ENCODE results near the gene NFIX.

The NFIX gene

DNA sequence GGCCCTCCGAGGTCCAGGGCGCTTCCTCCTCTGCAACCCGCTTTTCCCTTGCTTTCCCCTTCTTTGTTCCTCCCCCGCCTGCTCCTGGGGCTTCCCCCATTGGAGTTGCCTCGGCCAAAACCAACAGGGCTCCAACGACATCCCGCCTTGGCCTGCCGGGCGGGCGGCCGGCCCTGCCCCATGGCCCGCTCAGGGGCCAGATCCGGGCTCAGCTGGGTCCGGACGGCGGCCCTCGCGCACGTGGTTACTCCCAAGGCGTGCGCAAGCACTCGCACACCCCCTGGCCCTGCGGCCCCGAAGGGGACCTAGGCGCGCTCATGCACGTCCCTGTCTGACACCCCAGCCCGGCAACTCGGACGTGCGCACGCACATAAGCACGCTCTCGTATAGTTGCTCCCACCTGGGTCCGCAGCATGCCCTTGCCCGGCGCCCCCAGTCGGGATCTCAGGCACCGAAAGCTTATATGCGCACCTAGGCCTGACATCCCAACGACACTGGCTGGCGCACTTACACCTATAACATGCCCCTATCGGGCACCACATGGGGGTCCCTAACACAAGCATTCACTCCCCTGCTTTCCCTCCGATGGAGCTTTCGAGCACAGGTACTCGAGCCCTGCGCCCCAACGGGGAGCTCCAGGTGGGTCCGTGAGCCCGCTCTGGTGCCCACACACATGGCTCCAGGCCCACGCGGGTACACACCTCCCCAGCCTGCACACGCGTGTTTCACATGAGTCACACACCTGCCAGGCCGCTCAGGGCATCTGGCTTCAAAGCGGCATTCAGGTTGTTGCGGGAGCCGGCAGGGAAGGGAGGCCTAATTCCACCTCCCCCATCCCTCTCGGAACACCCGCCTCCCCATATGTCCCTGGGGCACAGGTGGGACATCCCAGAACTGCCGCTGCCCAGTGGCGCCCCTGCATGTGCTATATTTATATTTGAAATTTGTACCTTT lies 15.0 kb downstream of the NFIX start:
- no peak for DNase-seq

DNA sequence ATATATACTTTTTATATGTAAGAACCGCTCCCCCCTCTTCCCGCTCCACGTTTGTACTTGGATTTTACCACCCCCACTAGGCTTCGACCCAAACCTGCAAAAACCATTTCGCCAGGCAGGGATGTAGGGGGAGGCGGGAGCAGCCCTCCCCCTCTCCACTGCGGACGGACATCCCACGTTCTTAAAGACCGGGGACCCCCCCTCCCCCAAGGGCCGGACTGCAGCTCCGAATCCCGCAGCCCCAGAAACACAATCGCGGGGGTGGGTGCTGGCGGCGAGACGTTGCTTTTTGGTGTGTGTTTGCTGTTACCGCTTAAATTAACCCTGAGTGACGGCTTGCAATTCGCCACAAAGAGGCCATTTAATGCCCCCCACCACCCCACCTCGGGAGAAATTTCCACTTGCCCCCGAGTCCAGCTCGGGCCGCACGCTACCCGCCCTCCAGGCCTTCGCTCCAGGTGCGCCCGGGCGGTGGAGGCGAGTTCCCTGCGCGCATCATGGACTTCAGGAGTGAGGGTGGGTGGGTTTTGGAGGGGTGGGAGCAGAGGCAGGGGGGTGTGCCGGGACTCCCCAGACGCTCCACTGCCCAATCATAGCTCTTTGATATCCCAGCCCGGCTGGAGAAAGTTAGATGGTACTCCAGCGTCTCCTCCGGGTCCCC lies 15.8 kb downstream of the NFIX start:
- DNase-seq: no peak

DNA sequence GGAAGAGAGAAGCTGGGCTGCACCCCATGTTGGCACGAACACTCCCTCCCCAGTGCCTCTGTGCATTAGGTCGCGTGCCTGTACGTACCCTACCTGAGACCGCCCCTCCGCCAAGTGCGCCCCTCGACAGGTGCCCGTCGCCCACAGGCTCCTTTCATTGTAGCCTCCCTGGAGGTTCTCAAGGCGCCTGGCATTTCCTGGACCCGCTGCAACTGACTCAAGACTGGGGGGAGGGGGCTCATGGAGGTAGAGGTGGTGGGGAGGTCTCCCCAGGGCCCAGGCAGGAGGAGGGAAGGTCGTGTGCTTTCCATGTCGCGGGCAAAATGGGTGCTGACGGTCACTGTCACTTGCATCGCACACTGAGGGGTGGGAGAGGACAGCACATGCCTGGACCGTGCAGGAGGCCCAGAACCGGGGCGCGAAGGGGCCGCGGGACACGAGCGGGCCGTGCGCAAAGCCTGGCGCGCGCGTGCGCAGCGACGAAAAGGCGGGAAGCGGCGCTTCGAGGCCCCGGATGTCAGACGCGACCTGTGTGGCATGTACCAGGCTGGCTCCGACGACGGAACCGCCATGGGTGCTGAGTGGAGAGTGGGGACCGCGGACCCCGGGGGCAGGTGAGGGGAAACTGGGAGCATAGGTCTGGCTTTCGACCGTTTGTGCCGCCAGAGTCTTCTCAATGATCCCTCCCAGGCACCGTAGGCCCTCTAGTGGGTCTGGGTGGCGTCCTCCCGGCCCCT lies 16.5 kb downstream of the NFIX start:
- no peak for DNase-seq

DNA sequence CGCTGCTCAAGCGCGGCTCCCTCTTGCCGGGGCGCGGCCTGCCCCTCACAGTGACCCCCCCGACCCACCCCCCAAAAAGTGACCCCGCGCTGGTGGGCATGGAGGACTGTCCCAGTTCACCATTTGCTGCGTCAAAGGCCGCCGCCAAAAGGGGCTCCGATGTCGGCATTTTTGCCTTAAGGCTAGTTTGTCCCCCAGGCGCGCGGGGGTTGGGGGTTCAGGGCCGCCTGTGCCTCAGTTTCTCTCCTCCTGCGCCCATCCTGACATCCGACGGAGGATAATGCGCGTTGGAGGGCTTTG lies 17.1 kb downstream of the NFIX start:
- DNase-seq: no peak

DNA sequence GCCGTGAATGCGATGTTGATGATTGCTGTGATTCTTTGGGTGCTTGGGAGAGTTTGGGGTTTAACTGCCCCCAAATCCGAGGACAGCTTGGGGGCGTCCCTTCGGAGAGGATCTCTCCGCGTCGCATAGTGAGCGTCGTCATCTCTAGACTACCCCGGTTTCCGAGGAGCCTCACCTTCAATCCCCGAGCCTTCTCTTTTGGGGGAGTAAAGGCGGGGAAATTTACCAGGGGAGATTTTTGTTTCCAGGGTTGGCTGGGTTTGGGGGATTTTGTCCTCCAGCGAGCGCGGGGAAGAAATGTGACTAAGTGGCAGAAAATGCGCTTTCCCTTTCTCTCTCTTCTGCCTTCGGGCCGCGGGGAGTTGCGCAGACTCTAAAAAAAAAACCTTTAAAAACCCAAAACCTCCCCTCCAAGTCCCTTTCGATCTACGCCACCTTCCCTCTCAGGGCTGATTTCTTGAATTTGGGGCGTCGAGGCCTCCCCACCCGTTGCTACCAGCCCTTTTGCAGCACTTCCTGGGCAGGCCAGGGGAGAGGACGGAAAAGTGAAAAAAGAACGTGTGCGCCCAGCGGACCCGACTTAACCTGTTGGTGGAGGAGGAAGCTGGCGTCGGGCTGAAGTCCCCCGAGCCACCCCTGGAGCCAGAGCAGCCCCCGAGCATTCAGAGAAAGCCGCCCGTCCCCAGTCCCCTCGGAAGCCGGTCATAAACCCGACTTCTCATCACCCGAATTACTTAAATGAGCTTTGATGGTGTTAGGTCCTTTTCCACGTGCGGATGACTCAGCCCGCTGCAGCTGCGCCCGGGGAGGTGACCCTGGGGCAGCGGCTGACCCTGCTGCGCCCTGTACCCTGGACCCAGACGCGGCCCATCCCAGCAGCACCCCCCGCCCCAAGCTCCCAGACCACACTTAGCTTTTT lies 17.7 kb downstream of the NFIX start:
- peak; percentile 73 for DNase-seq

DNA sequence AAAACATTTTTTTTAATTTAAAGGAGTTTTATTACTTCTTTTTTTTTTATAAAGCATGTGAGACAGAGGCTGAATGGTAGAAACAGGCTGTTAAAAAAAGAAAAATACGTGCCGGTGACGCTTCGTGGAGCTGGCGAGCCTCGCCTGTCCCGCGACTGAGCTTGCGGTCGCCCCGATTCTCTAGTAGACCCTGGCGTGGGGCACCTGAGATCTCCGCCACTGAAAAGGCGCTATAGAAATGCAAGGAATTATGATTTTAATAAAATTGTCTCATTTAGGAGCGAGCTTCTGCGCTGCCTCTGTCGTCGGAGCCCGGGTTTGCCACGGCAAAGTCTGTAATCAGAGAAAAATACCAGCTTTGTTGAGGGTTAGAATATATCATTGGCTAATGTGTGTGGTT lies 18.4 kb downstream of the NFIX start:
- peak; percentile 34 for DNase-seq

DNA sequence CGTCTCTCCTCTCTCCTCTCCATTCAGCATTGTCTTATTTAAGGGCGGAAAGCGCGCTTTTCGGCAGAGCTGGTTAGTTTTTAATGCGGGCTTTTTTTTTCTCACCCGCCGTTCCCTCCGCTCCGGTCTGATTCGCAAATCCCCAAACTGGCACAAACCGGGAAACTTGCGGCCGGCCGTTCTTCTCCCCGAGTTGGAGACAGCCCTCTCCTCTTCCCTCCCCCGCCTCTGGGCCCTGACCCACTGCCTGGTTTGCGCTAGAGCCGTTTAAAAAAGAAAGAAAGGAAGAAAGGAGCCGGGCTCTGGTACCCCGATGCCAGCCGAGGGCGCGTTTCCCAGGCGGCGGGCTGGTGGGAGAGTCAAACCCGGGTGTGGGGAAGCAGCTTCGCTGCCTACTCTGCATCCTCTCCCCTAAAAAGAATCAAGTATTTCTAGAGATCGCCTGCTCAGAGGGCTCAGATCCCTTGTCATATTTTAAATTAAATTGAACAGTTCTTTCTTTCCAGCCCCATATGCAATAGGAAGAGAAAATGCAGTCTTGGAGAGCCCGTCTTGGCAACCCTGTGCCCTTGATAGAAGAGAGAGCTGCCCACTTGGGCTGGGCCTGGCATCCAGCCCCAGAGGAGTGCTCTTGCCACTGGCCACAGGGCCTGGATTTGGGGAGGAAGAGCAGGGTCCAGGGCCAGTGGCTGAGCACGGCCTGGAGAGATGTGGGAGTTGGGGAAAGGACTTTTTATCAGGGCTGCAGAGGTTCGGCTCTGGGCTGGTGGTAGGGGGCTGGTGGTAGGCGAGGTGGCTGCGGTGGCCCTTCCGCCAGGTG lies 19.0 kb downstream of the NFIX start:
- DNase-seq: peak; percentile 54

DNA sequence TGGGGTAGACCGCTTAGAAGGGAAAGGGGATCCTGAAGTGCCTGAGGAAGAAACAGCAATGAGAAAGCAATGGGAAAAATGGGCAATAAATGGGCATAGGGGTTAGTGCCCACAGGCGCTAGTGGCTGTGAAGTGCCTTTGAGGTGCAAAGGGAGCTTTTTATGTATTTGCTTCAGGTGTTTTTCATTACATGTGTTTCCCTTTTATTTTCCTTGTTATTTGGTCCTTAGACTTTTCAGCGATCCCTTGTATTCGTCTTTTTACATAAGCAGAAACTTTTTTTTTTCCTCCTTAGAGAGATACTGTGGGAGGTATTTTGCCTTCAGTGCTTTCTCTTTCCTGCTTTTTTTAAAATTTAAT lies 19.6 kb downstream of the NFIX start:
- no peak for DNase-seq

DNA sequence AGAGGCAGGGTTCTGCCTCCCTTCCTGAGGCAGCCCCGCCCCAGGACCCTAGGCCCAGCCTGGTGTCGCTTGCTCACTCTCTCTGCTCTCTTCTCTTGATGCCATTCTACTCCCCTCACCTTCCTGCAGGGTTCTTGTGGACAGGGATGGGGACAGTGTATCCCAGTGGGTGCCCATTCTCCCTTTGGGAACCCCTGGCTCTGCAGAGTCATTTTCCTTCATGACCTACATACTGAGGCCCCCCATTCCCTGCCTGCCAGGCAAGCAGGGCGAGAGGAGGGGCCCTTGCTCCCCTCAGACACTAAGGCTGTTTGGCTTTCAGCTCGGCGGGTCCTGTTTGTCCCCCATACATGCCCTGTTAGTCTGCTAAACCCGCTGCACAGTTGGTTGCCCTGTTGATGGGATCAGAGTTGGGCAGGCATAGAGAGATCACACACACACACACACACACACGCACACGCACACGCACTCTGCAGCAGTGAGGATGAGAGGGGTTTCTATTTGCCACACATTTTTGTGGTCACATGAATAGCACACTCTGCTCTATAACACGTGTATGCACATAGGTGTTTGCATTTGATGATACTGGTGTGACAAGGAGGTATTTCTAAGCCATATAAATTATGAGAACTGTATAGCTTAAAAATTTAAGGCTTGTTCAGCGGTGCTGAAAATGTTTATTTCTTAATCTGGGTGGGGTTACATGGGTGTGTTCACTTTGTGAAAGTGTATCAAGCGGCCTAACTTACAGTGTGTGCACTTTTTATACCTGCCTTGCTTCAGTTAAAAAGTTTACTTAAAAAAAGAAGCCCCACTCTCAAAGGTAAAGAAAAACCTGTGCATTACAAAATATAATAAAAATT lies 20.3 kb downstream of the NFIX start:
- peak; percentile 38 for DNase-seq

DNA sequence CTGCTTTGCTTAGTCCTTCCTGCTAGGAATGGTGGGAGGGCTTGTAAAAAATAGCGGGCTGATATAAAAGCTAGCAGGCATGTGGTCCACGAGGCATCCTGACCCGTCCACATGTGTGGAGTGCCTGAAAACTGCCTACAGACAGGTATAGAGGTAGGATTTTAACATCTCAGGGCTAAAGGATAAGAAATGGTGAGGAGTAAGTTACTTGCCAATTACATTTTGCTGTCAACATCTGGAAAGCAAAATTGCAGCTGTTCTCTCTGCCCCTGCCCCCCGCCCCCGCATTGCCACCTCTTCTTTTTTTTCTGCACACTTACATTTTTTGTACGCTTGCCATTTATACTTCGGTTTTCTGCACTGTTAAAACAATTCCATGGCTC lies 21.0 kb downstream of the NFIX start:
- no peak for DNase-seq

DNA sequence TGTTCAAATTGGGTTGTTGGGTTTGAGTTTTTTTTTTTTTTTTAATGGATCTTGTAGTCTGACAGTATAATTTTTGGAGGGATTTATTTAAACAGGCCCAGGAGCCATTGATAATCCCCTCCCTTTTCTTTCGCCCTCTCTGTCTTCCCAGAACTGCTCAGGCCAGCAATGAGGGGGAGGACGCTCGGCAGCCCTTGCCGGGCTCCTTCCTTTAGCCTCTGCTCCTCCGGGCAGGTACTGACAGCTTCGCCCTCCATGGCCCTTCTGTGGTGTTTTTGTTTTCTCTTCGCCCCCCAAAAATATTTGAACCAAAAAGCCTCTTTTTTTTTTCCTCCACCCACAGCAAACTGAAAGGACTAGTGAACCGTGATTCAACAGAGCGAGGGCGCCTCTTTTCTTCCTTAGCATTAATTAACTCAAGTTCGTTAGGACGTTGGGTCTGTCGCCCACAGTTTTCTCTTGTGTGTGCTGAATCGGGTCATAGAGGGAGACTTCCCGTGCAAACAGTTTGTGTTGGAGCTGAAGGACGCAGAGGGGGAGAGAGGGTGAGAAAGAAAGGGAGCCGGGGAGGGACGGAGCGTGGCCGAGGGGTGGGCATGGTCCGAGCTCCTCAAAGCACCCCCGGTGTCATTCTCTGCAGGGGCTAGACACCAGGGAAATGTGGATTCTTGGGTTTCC lies 21.5 kb downstream of the NFIX start:
- no peak for DNase-seq

DNA sequence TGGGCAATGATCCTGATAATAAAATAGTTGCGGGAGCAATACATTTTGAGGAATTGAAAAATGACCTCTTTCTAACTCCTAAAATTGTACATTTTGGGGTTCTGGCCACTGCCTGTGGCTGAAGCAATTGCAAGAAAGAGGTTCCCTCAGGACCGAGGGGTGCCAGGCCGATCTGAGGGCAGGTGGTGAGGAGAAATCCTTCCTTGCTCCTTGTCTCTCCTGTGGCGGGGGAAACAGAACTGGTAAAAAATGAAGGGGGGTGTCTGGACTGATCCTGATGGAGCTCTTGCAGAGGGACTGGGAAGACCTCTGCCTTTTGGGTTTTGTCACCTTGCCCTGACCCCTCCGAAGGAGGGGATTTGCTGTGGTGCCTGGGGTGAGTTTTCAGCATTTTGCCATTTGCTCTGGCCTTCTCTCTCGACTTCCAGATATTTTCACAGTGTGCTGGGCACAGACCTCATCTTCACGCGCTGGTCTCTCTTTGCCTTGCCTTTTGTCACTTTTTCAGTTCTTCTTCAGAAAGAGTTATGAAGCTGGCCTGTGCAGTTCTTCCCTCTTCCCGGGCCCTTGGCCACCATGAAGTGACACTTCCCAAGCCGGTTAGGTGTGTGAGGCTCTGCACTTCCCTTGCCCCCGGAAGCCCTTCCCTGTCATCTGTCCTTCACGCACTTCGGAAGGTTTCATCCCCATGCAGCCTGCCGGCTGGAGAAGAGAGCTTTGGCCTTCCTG lies 22.2 kb downstream of the NFIX start:
- DNase-seq: no peak

DNA sequence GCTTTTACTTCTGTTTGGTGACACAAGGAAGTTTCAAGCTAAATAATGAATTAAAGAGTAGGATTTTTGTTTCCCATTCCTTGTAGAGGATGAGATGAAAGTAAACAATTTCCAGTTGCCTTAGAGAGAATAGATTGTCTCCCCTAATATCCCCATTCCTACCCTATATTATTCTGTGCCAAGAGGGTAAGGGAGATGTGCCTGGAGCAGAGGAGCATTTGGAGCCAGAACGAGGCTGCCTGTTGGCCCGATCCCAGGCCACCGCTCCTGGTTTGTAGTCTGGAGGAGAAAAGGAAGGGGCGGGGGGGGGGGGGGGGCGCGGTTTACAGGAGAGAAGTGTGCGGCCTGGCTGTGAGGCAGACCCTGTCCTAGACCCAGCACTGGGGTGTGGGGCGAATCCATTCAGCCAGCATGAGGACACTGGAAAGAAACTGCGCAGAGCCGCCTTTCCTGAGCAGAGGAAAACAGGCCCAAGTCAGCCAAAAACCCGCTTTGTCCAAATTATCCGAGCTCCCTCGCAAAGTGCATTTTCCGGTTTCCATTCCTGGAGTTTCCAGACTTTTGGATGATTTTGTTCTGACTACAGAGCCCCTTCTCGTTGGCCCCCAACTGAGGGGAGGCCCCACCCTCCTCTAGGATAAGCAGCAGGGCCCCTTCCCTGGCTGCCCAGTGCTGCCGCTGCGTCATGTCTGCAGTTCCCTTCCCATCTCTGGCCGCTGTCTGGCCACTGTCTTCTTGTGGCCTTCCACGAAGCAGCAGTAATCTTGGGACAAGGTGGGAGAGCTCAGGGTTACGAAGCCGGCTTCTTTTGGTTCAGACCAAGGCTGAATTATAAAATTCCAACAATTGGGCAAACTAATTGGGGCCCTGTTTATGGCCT lies 23.0 kb downstream of the NFIX start:
- peak; percentile 47 for DNase-seq

DNA sequence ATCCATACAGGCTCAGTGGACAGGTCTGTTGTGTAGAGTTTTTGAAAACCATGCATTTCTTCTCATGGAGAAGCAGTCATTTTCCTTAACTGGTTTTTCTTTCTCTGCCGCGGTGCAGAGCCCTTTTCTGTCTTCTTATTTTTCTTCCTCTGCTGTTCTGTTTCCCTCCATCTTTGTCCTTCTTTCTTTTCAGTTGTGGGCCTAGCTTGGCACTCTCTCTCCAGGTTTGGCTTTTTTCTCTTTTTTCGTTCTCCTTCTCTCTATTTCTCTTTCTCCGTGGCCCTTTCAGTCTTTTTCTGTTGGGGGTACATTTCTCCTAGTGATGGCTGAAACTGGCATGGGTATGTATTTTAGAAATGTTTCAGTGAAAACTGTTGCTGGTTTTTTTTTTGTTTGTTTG lies 24.1 kb downstream of the NFIX start:
- DNase-seq: no peak

DNA sequence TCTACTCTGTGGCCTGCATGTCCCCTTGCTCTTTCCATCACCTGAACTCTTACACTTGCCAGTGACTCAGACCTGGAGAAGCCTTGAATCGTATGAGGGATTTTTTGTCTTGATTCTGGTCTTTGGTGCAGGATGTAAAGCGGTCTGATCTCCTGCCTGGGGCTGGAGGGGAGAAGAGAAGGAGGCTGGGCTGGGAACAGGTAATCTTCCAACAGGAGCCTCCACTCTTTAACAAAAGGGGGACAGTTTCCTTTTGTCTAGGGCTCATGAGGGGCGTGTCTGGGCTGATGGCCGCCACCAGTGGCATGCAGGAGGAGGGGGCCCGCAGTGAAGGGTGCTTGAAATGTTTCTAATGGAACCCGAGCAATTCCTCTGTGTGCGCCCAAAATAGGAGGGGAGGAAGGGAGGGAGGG lies 24.7 kb downstream of the NFIX start:
- no peak for DNase-seq

DNA sequence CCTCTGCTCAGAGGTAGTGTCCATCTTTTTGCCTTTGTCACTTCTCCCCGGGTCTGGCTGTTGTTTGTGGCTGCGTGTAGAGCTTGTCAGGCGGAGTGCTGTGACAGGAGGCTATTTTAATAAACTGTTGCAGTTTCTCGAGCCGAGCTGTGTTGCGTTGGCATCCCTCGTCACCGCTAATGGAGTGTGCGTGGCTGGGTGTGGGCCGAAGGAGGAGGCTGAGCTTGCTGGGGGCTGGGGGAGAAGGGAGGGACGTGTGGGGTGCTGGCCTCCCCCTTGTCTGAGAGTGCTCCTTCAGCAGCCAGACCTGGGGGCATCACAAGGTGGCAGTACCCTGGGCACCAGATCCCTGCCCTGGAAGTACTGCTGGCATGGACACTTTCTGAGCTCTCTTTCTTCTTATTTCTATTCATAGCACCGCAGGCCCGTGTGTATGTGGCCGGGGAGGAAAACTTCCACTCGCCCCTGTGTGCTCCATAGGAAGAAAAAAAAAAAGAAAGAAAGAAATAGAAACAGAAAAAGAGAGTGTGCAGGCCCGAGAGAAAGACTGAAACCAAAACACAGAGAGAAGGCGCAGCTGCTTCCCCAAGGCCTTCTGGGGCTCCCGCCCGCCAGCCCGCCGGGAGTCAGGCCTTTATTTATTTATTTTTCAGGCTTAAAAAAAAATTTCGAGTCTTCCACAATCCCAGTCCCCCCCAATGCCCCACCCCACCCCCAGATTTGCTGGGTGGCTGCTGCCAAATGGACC lies 27.0 kb downstream of the NFIX start:
- DNase-seq: no peak

DNA sequence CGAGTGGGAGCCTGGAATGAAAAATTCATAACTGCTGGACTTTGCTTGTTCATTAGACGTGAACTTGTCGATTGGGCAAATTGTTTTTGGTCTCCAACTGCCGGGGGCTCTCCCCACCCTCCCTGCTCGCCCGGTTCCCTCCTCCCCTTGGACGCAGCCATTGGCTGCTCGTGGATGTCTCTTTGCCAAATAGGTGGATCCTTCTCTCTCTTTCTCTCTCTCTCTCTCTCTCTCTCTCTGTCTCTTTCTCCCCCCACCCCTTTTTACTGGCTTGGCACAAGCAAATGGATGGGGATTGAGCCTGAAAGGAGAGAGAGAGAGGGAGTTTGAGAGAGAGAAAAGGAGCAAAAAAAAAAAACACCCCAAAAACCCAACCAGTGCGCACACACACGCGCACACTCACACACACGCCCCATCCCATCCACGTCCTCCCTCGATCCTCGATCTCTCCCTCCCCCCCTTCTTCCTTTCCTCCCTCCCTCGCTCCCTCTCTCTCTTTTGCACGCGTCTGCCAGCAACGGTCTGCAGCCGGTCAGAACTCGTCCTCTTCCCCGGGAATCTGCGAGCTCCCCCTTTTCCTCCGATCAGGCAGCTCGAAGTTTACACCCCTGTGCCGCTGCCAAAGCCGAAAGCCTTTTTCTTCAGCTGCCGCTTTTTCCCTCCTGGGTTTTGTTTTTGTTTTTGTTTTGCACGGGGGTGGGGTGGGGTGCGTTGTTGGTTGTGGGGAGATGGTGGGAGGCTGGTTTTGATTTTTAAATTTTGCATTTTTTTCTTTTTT lies 27.8 kb downstream of the NFIX start:
- peak; percentile 96 for DNase-seq

Data from HCEC 1CT (cell line).